Transverse colon (tissue), 4 donors: ENCODE measurements around the gene MSANTD2. TPM values are rescaled to one million over a fixed set of nuclear protein-coding genes. Genes with fewer than 3 reads are reported as not detected.

Source experiments
- DNase-seq: peaks from one replicate; pipeline ENCODE4 v3.0.0-alpha.2; 2019
- H3K27ac ChIP-seq, 4 donors: fragments of 200-600 bp; sonication (generic); 2 replicates each; pipeline ENCODE4 v1.5.1; 2016 to 2018; ENCODE audit warnings: inconsistent platforms in 4 of 4
- H3K27me3 ChIP-seq: fragments of 200-600 bp; sonication (generic); 2 replicates; pipeline ENCODE4 v1.5.1; 2017; ENCODE audit warnings: inconsistent platforms
- H3K36me3 ChIP-seq, 4 donors: fragments of 200-600 bp; sonication (generic); 2 replicates each; pipeline ENCODE4 v1.5.1; 2017 to 2019; ENCODE audit warnings: inconsistent platforms in 4 of 4
- H3K4me1 ChIP-seq, 4 donors: fragments of 200-600 bp; sonication (generic); 2 replicates each; pipeline ENCODE4 v1.5.1; 2017 to 2020; ENCODE audit warnings: inconsistent platforms in 4 of 4
- H3K4me3 ChIP-seq, 4 donors: fragments of 200-600 bp; sonication (generic); 1 replicate in 1 of 4; 2 replicates in 3 of 4; pipeline versions ENCODE4 v1.5.1 to v1.6.1; 2017 to 2019; ENCODE audit warnings: inconsistent platforms in 4 of 4
- H3K9me3 ChIP-seq, 2 donors: fragments of 200-600 bp; sonication (generic); 2 replicates each; pipeline ENCODE4 v1.5.1; 2017 to 2019; ENCODE audit warnings: inconsistent platforms in 2 of 2
- CTCF ChIP-seq, 5 experiments: fragments of 200-600 bp in 3 of 5; fragments of 450-650 bp in 2 of 5; sonication (generic) in 3 of 5; IDR thresholded peaks; 1 replicate in 2 of 5; 2 replicates in 3 of 5; pipeline ENCODE4 v1.5.1; 2016 to 2017; ENCODE audit warnings: antibody characterized with exemption in 5 of 5, inconsistent platforms in 3 of 5, mild to moderate bottlenecking in 2 of 5, moderate library complexity in 1 of 5
- EP300 ChIP-seq: sonication (generic); formaldehyde crosslinking; IDR thresholded peaks from one replicate; pipeline ENCODE4 v1.6.1; 2017; ENCODE audit warnings: antibody characterized with exemption, low read depth
- POLR2A ChIP-seq: fragments of 450-650 bp; IDR thresholded peaks from one replicate; pipeline ENCODE4 v1.6.1; 2016; ENCODE audit warnings: antibody characterized with exemption, mild to moderate bottlenecking, moderate library complexity
- POLR2AphosphoS5 ChIP-seq, 3 donors: sonication (generic); formaldehyde crosslinking; IDR thresholded peaks; one replicate each; pipeline ENCODE4 v1.6.1; 2016; ENCODE audit warnings: antibody characterized with exemption in 3 of 3
- WGBS, 2 donors: methylation state at CpG; one replicate each; pipeline ENCODE4 v1.1.5; 2018; ENCODE audit warnings: low coverage in 1 of 2; 5-methylcytosine and 5-hydroxymethylcytosine counted together
- in situ Hi-C, 4 donors: fragments of 200-750 bp; cut with MboI; loops; one replicate each; pipeline versions ENCODE4 v1.15.0 to v1.15.1; 2017; ENCODE audit warnings: low sequenced_read_pairs in 3 of 4, low pct_ligation_motif_present in 1 of 4, low pct_unique_long_range_greater_than_20kb in 1 of 4
- intact Hi-C: fragments of 100-400 bp; cut with DNase I; formaldehyde crosslinking; loops from one replicate; pipeline ENCODE4 v1.15.1; 2023; ENCODE audit warnings: low total_unique reads
- total RNA-seq, 4 donors: library from RNA; depleted of rRNA; stranded (reverse); fragments of >200 nt; gene quantifications; one replicate each; pipeline ENCODE4 v1.1.0, GENCODE V29; 2016

MSANTD2 gene
- total RNA-seq, 4 donors from 2014 or later: 8.1 to 40.0 (median 15.1) TPM

GRCh38 chr11:124722176-124722575 is 78.0 kb downstream of the MSANTD2 start:
- in situ Hi-C loops: no loop called here
- Histone ChIP-seq H3K27me3 (peaks cover 42% of the 10 kb centered on the region), H3K4me3 (no peak overlapping the region), H3K9me3 (no peaks in the 10 kb centered on the region), H3K27ac (no peak overlapping the region), H3K36me3 (no peaks in the 10 kb centered on the region), H3K4me1 (peaks cover 10 to 29% (median 14%) of the 10 kb centered on the region in 4 donors)
- no peak for DNase-seq
- TF ChIP-seq CTCF (IDR thresholded peaks at IDR 0.05): no peak
- TF ChIP-seq POLR2A: no peak
- no peak for TF ChIP-seq POLR2AphosphoS5 (IDR thresholded peaks at IDR 0.05)
- TF ChIP-seq EP300: no peak
- intact Hi-C loops: no loop called here
- WGBS, 2 donors: 56 to 65% methylated on average over 6 of the region's 6 CpGs

- H3K27ac ChIP-seq: no peak overlapping the region
- in situ Hi-C loops (no loop called here), intact Hi-C loops (no loop called here)
- TF ChIP-seq POLR2AphosphoS5 (IDR thresholded peaks at IDR 0.05): no peak
- no peak for TF ChIP-seq CTCF (IDR thresholded peaks at IDR 0.05)
- no peak for TF ChIP-seq EP300
- TF ChIP-seq POLR2A: no peak
- H3K4me3 ChIP-seq: no peak overlapping the region
- 66% methylated on average over 2 of the region's 2 CpGs; no CpG with 5 or more reads in 1 of the 2 donors for WGBS, 2 donors
- peaks cover 51% of the 10 kb centered on the region for H3K27me3 ChIP-seq
- H3K4me1 ChIP-seq: peaks cover 5 to 14% (median 9%) of the 10 kb centered on the region in 4 donors
- no peaks in the 10 kb centered on the region for H3K36me3 ChIP-seq
- DNase-seq: no peak
- H3K9me3 ChIP-seq: no peaks in the 10 kb centered on the region
Measured at GRCh38 chr11:124719534-124719933, 80.7 kb downstream of the MSANTD2 start.

GRCh38 chr11:124718801-124719200 is 81.4 kb downstream of the MSANTD2 start:
- no peaks in the 10 kb centered on the region for H3K36me3 ChIP-seq
- WGBS, 2 donors: 40 to 55% methylated on average over 1 to 14 of the region's 14 CpGs
- no peaks in the 10 kb centered on the region for H3K9me3 ChIP-seq
- no peak overlapping the region for H3K4me3 ChIP-seq
- TF ChIP-seq POLR2A (no peak), POLR2AphosphoS5 (IDR thresholded peaks at IDR 0.05) (no peak), CTCF (IDR thresholded peaks at IDR 0.05) (no peak), EP300 (no peak)
- intact Hi-C loops (no loop called here), in situ Hi-C loops (no loop called here)
- peaks cover 5 to 12% (median 9%) of the 10 kb centered on the region in 4 donors for H3K4me1 ChIP-seq
- no peak for DNase-seq
- no peak overlapping the region for H3K27ac ChIP-seq
- H3K27me3 ChIP-seq: peaks cover 48% of the 10 kb centered on the region

DNA sequence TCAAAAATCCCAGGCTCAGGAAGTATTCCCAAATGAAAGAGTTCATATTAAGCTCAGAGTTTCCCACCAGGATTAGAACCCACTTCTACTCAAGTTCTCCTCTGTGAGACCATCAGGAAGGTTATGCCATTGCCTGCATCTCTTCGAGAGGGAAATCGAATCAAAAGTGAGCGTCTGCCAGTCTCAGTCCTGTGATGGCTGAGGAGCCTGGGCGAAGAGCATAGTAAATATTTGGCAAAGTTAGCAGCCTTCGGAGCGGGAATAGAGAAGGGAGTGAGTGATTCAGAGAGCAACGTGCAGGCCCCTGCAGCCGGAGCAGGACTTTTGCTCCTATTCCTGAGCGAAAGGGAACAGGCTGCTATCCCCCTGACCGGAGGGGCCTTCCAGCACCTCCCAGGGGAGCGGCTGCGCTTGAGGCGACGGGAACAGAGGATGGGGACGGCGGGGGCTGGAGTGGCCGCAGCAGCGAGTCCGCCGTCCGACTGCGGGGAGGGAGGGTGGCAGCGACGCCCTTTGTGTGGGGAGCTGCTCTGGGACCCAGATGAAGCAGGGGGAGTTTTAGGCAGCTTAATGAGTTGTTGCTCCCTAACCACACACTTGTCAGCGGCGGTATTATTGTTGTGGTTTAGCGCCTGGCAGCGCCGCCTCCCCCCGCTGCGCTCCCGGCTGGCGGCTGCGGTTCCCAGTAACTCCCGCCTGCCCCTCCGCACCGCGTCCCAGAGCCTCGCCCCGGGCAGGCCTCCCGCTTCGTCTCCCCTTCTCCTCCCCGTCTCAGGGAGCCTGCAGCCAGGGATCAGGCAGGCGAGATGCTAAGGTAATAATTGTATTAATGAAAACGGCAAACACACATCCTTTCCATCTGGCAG is 82.2 kb downstream of the MSANTD2 start:
- no peak for DNase-seq
- 2% methylated on average over 45 of the region's 45 CpGs; no CpG with 5 or more reads in 1 of the 2 donors for WGBS, 2 donors
- H3K36me3 ChIP-seq: no peaks in the 10 kb centered on the region
- H3K27ac ChIP-seq: no peak overlapping the region
- no peaks in the 10 kb centered on the region for H3K9me3 ChIP-seq
- in situ Hi-C loops (no loop called here), intact Hi-C loops (no loop called here)
- peaks cover 5 to 12% (median 9%) of the 10 kb centered on the region in 4 donors for H3K4me1 ChIP-seq
- peaks cover 48% of the 10 kb centered on the region for H3K27me3 ChIP-seq
- H3K4me3 ChIP-seq: peak overlapping the region in 3 of 4 donors; percentile 15 to 48 (median 35)
- TF ChIP-seq CTCF (IDR thresholded peaks at IDR 0.05) (no peak), EP300 (no peak), POLR2A (no peak), POLR2AphosphoS5 (IDR thresholded peaks at IDR 0.05) (no peak)
